ENCODE measurements around the gene ANKRD28.

Gene ANKRD28

DNA sequence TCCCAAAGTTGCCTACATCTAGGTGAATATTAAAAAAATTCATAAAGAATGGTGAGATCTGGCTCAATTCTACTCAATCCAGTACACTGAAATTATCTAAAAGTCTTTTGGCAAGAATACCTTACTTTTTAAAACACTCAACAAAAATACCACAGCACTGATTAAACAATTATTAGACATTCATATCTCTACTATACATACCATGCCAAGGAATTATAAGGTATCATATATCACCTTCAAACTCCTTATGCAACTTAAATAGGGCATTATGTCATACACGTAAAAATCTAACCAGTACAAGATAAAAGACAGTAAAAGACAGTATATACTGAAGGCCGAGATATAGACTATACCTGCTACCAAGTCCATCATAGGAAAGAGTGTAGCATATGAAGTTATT, 6.1 kb upstream of the ANKRD28 start:
- no peak for DNase-seq (ENCODE audit: low read depth in 1 of 2, low spot score in 1 of 2)

- DNase-seq (ENCODE audit: low read depth in 1 of 2, low spot score in 1 of 2), result no peak
Measured at GRCh38 chr3:15801298-15801697, 3.5 kb upstream of the ANKRD28 start.

DNA sequence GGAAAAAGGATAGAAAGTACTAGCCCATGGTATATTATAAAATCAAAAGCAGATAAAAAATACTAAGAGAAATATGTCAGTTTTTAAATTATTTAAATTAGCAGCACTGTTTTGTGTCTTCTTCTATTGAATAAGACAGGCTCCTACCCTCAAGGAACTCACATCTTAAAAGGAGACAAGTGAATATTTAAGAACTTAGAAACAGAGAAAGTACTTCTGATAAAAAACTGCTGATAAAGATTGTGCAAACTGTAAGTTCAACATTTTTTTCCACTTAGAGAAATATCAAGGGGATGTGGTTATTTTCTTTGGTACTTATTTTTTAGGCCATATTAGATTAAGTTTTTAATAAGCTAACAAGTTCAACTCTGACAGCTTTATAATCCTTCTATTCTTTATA, 3.0 kb upstream of the ANKRD28 start:
- DNase-seq (ENCODE audit: low read depth in 1 of 2, low spot score in 1 of 2), result no peak

DNA sequence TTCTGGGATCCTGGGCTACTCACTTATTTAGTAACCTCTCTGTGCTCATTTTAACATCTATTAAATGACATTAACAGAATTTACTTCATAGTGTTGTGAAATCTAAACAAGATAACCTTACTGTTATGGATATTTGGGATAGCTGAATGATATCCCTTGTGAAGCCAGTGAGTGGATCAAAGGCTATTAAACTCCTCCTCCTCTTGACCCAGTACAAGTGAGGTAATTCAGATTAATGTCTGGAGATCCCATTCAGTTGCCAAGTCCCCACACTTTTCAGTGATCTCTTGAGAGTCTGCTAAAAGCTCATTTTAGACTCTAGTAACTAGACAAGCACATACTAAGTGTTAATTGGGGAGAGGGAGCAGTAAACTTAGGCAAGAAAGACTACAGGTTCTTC, 2.5 kb upstream of the ANKRD28 start:
- no peak for DNase-seq (ENCODE audit: low read depth in 1 of 2, low spot score in 1 of 2)

DNA sequence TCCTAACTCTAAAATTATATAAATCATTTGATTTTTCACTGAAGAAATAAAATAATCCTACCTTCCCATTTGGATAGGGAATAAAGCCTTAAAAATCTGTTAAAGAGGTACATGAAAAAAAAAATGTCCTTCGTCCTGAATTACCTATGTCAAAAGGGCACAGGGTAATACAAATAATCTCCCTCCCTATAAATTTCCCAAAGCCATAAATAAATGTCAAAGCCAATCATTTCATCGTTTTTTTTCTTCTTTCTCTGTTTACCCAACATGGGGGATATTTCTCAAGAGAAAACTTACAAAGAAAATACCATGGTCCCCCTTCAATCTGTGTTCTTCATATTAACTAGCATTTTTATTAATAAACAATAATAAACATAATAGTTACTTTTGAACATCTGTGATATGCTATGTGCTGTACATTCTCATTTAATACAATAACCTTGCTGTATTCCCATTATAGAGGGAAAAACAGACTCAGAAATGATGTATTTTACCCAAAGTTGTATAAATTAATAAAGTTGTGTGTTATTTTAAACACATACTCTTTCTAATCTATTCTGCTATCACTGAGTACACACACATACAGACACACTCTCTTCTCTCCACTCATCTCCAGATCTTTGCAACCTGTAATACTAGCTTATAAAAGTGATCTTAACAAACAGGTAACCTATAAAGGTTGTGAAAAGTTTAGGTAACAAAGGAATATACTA, 910 bp upstream of the ANKRD28 start:
- no peak for DNase-seq (ENCODE audit: low read depth in 1 of 2, low spot score in 1 of 2)

DNA sequence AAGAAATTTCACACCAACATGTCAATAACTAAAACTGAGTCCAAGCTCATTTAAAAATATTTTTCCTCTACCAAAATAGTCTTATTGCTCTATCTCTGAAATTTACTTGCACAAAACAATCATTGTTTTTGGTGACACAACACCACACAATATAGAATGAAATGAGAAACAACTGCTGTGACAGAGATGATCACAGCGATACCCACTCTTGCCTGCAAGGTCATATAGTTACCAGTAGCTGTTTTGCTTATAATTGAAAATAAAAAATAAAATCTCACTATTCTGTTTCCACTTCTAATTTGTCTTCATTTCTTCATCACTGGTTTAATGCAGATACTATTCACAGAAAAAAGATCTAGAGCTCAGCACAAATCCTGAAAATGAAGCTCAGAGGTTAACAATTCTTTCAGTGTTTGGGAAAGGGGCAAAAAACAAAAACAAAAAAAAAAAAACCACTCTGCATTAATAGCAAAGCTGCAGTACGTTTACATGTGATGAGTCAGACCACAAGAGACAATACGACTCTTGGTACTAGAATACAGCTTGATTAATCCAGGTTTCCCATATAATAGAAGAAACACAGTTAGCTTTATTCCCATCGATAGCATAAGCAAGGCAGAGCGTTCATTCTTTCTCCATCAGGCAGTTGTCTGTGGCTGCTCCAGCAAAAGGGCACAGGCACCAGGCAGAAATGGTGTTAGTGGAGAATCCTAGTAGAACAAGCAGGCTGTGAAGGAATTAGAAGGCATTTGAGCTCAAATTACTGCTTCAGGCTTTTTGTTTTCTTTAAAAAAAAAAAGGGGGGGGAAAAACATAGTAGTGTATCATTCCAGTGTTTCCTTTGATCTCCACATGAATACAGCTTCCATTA, 773 bp downstream of the ANKRD28 start:
- DNase-seq (ENCODE audit: low read depth in 1 of 2, low spot score in 1 of 2), result no peak

GRCh38 chr3:15796331-15796730, 1.4 kb downstream of the ANKRD28 start:
- DNase-seq (ENCODE audit: low read depth in 1 of 2, low spot score in 1 of 2), result no peak

DNA sequence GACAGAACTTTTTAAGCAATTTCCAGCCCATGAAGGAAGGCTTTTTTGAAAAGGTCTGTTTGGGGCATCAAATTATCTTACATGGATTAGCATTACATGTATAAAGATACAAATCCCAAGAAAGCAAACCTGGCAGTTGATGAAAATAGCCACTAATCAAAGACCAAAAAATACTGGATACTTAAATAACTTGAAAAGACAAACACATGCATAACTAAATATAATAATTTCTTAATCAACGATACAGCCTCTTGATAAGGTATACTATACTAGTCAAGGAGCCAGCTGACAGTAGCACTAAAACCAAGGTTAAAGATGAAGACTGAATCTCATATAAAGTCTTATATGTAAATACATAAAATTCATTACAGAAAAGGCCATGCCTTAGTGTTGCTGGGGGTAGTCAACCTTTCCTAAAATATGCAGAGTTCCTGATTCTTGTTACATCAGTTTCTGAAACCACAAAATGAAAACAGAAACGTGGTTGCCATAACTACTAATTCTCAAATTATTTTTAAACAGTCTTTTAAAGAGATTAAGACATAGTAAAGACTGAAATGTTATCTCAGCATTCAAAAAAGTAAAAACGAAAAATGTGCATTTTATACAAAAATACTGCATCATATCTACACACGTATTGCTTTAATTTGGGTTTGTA, 2.0 kb downstream of the ANKRD28 start:
- DNase-seq (ENCODE audit: low read depth in 1 of 2, low spot score in 1 of 2), result no peak

DNA sequence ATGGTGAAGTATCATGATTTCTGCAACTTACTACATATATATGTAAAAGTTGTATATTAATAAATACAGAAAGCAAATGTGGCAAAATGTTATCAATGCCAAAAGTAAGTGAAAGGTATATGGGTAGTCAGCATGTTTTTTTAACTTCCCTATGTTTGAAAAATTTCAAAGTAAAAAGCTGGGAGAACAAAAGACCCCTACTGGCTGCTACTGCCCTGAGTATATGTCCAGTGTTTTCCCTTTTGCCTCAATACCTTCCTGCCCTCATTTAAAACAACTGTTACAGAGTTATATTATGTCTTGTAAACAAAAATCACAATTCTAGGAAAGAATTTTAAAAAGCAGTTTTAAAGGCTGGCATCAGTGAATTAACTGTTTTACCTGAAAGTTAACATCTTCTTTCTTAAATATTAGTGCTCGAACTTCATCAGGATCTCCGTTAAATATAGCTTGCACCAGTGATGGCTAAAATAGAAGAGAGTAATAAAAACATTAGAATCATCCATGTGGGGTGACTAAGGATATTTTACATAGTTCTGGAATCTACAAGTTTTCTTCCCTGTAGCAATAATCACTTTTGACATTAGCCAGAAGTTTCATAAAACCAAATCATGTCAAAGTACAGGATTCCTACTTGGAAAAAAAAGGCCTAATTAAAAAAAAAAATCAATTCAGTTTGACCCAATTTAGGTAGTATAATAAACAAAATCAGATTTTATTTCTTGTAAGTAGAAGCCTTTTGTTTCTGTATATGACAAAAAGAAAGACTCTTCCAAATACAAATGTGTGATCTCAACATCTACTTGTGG, 2.7 kb downstream of the ANKRD28 start:
- no peak for DNase-seq (ENCODE audit: low read depth in 1 of 2, low spot score in 1 of 2)

- DNase-seq (ENCODE audit: low read depth in 1 of 2, low spot score in 1 of 2), result no peak
Measured at GRCh38 chr3:15794303-15794771, 3.4 kb downstream of the ANKRD28 start.

- no peak for DNase-seq (ENCODE audit: low read depth in 1 of 2, low spot score in 1 of 2)
Measured at GRCh38 chr3:15791525-15791924, 6.3 kb downstream of the ANKRD28 start.

DNA sequence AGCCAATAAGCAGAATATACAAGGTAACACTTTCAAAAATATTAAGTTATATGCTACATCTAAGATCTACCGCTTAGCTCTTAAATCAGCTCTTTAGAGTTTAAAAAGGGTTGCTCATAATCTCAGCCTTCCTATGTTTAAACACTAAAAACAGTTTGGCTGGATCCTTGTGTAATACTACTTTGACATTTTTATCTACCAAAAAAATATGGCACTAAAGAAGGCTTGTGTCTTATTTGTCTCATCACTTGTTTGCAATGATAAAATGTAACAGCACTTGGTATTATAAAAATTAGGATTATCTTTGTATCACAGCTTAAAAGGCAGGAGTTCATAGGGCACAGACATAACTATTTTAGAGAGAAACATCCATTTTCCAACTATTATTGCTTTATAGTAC, 9.8 kb downstream of the ANKRD28 start:
- no peak for DNase-seq (ENCODE audit: low read depth in 1 of 2, low spot score in 1 of 2)

DNA sequence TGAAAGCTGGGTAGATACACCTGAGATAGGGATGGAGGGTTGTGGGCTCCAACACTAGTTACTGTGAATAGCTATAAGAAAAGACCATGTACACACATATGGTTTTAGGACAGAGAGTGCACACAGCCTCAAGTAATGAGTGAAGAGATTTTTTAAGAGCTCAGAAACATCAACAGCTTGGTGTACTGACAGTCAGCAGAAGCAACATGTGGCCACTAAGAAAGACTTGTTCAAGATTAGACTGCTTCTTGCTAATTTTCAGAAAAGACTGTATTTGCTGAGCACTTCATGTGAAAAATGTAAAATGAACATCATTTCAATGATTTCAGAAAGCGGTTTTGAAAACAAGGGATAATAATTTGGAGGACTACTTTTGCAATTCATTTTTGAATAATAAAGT, 10.3 kb downstream of the ANKRD28 start:
- DNase-seq (ENCODE audit: low read depth in 1 of 2, low spot score in 1 of 2), result no peak

DNA sequence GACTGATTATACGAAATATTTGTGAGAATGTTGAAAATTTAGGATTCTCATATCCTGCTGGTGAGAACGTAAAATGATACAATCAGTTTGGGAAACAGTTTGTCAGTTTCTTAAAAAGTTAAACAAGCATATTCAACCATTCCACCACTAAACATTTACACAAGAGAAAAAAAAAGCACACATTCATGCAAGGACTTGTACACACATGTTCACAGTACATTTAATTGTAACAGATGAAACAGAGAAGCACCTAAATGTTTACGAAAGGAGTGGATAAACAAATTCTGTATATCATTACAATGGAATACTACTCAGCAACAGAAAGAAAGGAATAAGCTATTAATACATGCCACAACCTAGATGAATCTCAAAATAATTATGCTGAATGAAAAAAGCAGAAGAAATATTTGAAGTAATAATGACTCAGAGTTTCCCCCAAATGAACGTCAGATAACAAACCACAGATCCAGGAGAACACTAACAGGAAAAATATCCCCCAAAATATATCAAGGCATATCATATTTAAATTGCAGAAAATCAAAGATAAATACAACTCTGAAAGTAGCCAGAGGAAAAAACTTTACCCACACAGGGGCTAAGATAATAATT, 14.3 kb downstream of the ANKRD28 start:
- no peak for DNase-seq (ENCODE audit: low read depth in 1 of 2, low spot score in 1 of 2)

DNA sequence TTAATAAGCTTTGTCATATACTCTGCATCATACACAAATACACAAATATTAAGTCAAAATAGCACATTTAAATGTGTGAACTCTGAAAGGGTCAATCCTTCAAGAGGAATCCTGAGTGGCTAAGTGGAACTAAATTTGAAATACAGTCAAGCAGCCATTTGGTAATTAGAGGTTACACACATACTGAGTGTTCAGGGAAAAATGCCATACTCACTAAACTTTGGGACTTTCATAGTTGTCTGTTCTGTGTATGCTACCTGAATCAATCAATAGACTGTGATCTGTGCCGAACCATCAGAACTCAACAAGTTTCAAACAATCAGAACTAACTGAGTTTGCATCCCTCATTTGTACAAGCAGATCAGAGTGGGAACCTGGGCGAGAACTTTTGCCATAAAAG, 15.3 kb downstream of the ANKRD28 start:
- no peak for DNase-seq (ENCODE audit: low read depth in 1 of 2, low spot score in 1 of 2)

DNA sequence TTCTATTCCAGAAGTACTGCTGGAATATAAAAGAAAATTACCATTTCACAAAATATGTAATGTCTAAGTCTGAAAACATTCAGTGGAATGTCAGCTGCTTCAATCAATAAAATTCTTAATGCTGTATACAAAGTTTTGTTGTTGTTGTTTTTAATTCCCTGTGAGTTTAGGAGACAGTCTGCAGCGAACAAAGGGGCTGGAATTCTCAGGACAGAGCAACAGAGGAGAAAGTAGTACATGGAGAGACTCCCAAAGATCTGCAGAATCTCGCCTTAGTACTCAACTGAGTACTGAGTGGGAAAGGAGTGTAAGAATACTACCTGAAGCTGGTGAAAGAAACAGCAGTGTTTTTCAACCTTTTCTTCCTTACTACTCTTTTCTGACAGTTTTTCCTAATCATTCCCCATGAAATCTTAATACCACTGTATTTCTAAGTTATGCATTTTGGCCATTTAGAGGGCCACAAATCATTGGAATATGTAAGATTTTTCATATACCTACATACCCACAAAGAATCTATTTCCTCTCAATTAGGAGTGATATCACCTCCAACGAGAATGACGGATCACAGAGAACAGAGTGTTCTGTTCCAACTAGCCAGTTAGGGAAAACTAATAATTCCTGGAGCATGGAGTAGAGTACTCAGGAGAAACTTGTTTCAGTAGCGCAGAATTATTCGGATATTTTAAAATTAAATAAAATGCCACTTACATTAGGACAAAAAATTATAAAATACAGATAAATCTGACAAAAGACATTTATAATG, 16.0 kb downstream of the ANKRD28 start:
- no peak for DNase-seq (ENCODE audit: low read depth in 1 of 2, low spot score in 1 of 2)

GRCh38 chr3:15781131-15781530, 16.6 kb downstream of the ANKRD28 start:
- no peak for DNase-seq (ENCODE audit: low read depth in 1 of 2, low spot score in 1 of 2)

- no peak for DNase-seq (ENCODE audit: low read depth in 1 of 2, low spot score in 1 of 2)
Measured at GRCh38 chr3:15779111-15779510, 18.7 kb downstream of the ANKRD28 start.

GRCh38 chr3:15778332-15778858, 19.4 kb downstream of the ANKRD28 start:
- no peak for DNase-seq (ENCODE audit: low read depth in 1 of 2, low spot score in 1 of 2)

Measured in activated CD4-positive, alpha-beta T cell treated with anti-CD3 and anti-CD28 coated beads, Interleukin-2, amount 50 U/mL, for 24 hours (primary cell).